K562 (cell line): Measurements from ENCODE around the gene ADPRHL1. TPM values are rescaled to one million over a fixed set of nuclear protein-coding genes. Genes with fewer than 3 reads are reported as not detected.

Source experiments
- ADNP ChIP-seq: fragments of 200-800 bp; sonication (Bioruptor generic); IDR thresholded peaks from 2 replicates; pipeline ENCODE4 v1.6.1; 2016; ENCODE audit warnings: missing genetic modification characterization, missing compliant biosample characterization
- HSF4 ChIP-seq: fragments of 250-450 bp; sonication (Bioruptor Pico); IDR thresholded peaks from 2 replicates; pipeline ENCODE4 v2.1.2; 2022; ENCODE audit warnings: mild to moderate bottlenecking, moderate library complexity, borderline replicate concordance
- LEF1 ChIP-seq: fragments of 450-650 bp; IDR thresholded peaks from 2 replicates; pipeline ENCODE4 v1.6.1; 2016; ENCODE audit warnings: mild to moderate bottlenecking
- MBD2 ChIP-seq: sonication (generic); IDR thresholded peaks from 2 replicates; pipeline ENCODE4 v1.6.1; 2016; ENCODE audit warnings: low read depth, borderline replicate concordance
- MXI1 ChIP-seq: IDR thresholded peaks from 2 replicates; pipeline ENCODE4 v1.6.1; 2011; ENCODE audit warnings: low read depth, mild to moderate bottlenecking, improper control_type of control experiment, low read length
- PHF8 ChIP-seq: fragments of 200-600 bp; sonication (generic); IDR thresholded peaks from 2 replicates; pipeline ENCODE4 v1.6.1; 2012; ENCODE audit warnings: mixed run types, mild to moderate bottlenecking, inconsistent platforms, low read length, moderate library complexity, borderline replicate concordance
- RUNX1 ChIP-seq: sonication (generic); IDR thresholded peaks from 2 replicates; pipeline ENCODE4 v1.6.1; 2016; ENCODE audit warnings: antibody characterized with exemption, low read depth
- SREBF2 ChIP-seq: sonication (generic); formaldehyde crosslinking; IDR thresholded peaks from 2 replicates; pipeline ENCODE4 v1.4.0; 2020; ENCODE audit warnings: mild to moderate bottlenecking, missing genetic modification reagents
- TRIM24 ChIP-seq, 2 experiments: fragments of 450-650 bp; IDR thresholded peaks; 2 replicates each; pipeline ENCODE4 v1.6.1; 2016
- ZNF347 ChIP-seq: fragments of 450-650 bp; formaldehyde crosslinking; IDR thresholded peaks from 2 replicates; pipeline ENCODE4 v1.4.0; 2020; ENCODE audit warnings: low read depth, mild to moderate bottlenecking, moderate library complexity
- ZNF41 ChIP-seq: fragments of 250-450 bp; sonication (Bioruptor Pico); conservative IDR thresholded peaks from 2 replicates; pipeline ENCODE4 v1.4.0; 2020; ENCODE audit warnings: mild to moderate bottlenecking
- polyA plus RNA-seq, 8 experiments: library from polyadenylated mRNA; depleted of rRNA in 4 of 8; stranded (reverse) in 5 of 8; unstranded in 3 of 8; fragments of >200 nt; fragmentation: Nextera tagmentation in 2 of 8; fragmentation: Illumina TruSeq in 1 of 8; extraction: Ambion mirVana in 2 of 8; extraction: Trizol in 1 of 8; gene quantifications; 2 replicates each; pipeline versions ENCODE4 v1.2.1 to v1.2.3, GENCODE V29; 2011 to 2014; ENCODE audit warnings: inconsistent platforms in 1 of 8, missing spikeins in 1 of 8
- total RNA-seq, 7 experiments: library from RNA; depleted of rRNA in 6 of 7; stranded (reverse); fragments of >200 nt in 6 of 7; fragmentation: Illumina TruSeq in 2 of 7; extraction: Trizol in 2 of 7; gene quantifications; 2 replicates each; pipeline versions ENCODE4 v1.2.1 to v1.2.3, GENCODE V29; 2011 to 2021; ENCODE audit warnings: low replicate concordance in 1 of 7
- TF ChIP-seq, protein P1 (sequence below): sonication (generic); formaldehyde crosslinking; IDR thresholded peaks from 2 replicates; pipeline ENCODE4 v1.8.0; 2023; ENCODE audit warnings: missing genetic modification reagents, mild to moderate bottlenecking, borderline replicate concordance

ADPRHL1 gene
- total and polyA plus RNA-seq, 9 of the 15 experiments (the other 6 are each of a cell fraction or from before 2014, with no cell fraction given): 0.06 to 0.76 (median 0.37) TPM; not detected in 1

GRCh38 chr13:113378825-113379224 is 74.5 kb downstream of the ADPRHL1 start (continued):
- TF ChIP-seq, protein P1, sequence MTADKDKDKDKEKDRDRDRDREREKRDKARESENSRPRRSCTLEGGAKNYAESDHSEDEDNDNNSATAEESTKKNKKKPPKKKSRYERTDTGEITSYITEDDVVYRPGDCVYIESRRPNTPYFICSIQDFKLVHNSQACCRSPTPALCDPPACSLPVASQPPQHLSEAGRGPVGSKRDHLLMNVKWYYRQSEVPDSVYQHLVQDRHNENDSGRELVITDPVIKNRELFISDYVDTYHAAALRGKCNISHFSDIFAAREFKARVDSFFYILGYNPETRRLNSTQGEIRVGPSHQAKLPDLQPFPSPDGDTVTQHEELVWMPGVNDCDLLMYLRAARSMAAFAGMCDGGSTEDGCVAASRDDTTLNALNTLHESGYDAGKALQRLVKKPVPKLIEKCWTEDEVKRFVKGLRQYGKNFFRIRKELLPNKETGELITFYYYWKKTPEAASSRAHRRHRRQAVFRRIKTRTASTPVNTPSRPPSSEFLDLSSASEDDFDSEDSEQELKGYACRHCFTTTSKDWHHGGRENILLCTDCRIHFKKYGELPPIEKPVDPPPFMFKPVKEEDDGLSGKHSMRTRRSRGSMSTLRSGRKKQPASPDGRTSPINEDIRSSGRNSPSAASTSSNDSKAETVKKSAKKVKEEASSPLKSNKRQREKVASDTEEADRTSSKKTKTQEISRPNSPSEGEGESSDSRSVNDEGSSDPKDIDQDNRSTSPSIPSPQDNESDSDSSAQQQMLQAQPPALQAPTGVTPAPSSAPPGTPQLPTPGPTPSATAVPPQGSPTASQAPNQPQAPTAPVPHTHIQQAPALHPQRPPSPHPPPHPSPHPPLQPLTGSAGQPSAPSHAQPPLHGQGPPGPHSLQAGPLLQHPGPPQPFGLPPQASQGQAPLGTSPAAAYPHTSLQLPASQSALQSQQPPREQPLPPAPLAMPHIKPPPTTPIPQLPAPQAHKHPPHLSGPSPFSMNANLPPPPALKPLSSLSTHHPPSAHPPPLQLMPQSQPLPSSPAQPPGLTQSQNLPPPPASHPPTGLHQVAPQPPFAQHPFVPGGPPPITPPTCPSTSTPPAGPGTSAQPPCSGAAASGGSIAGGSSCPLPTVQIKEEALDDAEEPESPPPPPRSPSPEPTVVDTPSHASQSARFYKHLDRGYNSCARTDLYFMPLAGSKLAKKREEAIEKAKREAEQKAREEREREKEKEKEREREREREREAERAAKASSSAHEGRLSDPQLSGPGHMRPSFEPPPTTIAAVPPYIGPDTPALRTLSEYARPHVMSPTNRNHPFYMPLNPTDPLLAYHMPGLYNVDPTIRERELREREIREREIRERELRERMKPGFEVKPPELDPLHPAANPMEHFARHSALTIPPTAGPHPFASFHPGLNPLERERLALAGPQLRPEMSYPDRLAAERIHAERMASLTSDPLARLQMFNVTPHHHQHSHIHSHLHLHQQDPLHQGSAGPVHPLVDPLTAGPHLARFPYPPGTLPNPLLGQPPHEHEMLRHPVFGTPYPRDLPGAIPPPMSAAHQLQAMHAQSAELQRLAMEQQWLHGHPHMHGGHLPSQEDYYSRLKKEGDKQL: no peak
- TF ChIP-seq MBD2 (no peak), RUNX1 (no peak), ZNF41 (CRISPR knock-in tag) (no peak), ZNF347 (no peak), ADNP (tag) (no peak), HSF4 (CRISPR knock-in tag) (no peak), TRIM24 (IDR thresholded peaks at IDR 0.05) (no peak), PHF8 (no peak), LEF1 (no peak), SREBF2 (CRISPR knock-in tag) (no peak), MXI1 (no peak)
